Measurements from ENCODE around the gene SNX1.

GRCh38 chr15:64070106-64070505, 25.7 kb upstream of the SNX1 start:
- TF ChIP-seq ZNF274 (IDR thresholded peaks at IDR 0.05; ENCODE audit: low read length): no peak
- no peak for TF ChIP-seq ZNF274 (tag by site-specific recombination; IDR thresholded peaks at IDR 0.05; ENCODE audit: borderline replicate concordance)
- no peak for TF ChIP-seq HOXC10 (CRISPR knock-in tag; IDR thresholded peaks at IDR 0.05)
- TF ChIP-seq, protein P1, sequence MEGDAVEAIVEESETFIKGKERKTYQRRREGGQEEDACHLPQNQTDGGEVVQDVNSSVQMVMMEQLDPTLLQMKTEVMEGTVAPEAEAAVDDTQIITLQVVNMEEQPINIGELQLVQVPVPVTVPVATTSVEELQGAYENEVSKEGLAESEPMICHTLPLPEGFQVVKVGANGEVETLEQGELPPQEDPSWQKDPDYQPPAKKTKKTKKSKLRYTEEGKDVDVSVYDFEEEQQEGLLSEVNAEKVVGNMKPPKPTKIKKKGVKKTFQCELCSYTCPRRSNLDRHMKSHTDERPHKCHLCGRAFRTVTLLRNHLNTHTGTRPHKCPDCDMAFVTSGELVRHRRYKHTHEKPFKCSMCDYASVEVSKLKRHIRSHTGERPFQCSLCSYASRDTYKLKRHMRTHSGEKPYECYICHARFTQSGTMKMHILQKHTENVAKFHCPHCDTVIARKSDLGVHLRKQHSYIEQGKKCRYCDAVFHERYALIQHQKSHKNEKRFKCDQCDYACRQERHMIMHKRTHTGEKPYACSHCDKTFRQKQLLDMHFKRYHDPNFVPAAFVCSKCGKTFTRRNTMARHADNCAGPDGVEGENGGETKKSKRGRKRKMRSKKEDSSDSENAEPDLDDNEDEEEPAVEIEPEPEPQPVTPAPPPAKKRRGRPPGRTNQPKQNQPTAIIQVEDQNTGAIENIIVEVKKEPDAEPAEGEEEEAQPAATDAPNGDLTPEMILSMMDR (tag by site-specific recombination; IDR thresholded peaks at IDR 0.05): no peak
- no peak for TF ChIP-seq ZNF776 (tag by site-specific recombination; IDR thresholded peaks at IDR 0.05; ENCODE audit: borderline replicate concordance)
- no peak for TF ChIP-seq ZNF433 (tag by site-specific recombination; IDR thresholded peaks at IDR 0.05; ENCODE audit: low read depth)
- no peak for TF ChIP-seq ZBTB21 (tag by site-specific recombination; IDR thresholded peaks at IDR 0.05)
- no peak for TF ChIP-seq ZNF558 (tag by site-specific recombination; IDR thresholded peaks at IDR 0.05)
- no peak for TF ChIP-seq ZNF10 (tag by site-specific recombination; IDR thresholded peaks at IDR 0.05)
- no peak for TF ChIP-seq ZNF18 (tag by site-specific recombination; IDR thresholded peaks at IDR 0.05)
- TF ChIP-seq ZNF768 (tag by site-specific recombination; IDR thresholded peaks at IDR 0.05): no peak
- TF ChIP-seq, protein P2, sequence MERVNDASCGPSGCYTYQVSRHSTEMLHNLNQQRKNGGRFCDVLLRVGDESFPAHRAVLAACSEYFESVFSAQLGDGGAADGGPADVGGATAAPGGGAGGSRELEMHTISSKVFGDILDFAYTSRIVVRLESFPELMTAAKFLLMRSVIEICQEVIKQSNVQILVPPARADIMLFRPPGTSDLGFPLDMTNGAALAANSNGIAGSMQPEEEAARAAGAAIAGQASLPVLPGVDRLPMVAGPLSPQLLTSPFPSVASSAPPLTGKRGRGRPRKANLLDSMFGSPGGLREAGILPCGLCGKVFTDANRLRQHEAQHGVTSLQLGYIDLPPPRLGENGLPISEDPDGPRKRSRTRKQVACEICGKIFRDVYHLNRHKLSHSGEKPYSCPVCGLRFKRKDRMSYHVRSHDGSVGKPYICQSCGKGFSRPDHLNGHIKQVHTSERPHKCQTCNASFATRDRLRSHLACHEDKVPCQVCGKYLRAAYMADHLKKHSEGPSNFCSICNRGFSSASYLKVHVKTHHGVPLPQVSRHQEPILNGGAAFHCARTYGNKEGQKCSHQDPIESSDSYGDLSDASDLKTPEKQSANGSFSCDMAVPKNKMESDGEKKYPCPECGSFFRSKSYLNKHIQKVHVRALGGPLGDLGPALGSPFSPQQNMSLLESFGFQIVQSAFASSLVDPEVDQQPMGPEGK (tag by site-specific recombination; IDR thresholded peaks at IDR 0.05): no peak
- no peak for TF ChIP-seq ZNF23 (tag by site-specific recombination; IDR thresholded peaks at IDR 0.05; ENCODE audit: borderline replicate concordance)
- TF ChIP-seq ZNF785 (tag by site-specific recombination; IDR thresholded peaks at IDR 0.05): no peak
- no peak for TF ChIP-seq ZNF138 (tag by site-specific recombination; IDR thresholded peaks at IDR 0.05; ENCODE audit: borderline replicate concordance)

Data from HEK293 (cell line).